ENCODE measurements around the gene CBFA2T2.
A peak's percentile ranks its signal among the peaks of the same experiment; 100 is the strongest.
"Not testable (repeated sequence)": the region's sequence is repeated elsewhere in the genome, so short reads cannot be mapped to it uniquely, and the experiment has no call there.

The CBFA2T2 gene

DNA sequence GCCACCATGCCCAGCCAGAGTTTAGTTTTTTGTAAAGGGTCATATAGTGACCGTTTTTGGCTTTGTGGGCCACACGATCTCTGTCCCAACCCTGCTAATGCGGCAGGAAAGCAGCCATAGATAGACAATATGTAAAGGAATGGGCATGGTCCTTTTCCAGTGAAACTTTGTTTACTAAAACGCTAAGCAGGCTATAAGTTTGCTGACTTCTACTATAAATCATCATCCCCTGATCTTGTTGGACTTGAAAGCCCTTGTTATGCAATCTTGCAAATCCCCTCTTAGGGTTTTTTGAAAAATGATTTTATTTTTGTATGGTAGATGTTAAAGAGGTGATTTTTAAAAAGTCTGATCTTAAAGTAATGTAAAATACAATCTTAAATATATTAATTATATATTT is 63.6 kb downstream of the CBFA2T2 start:
- DNase-seq, result no peak

DNA sequence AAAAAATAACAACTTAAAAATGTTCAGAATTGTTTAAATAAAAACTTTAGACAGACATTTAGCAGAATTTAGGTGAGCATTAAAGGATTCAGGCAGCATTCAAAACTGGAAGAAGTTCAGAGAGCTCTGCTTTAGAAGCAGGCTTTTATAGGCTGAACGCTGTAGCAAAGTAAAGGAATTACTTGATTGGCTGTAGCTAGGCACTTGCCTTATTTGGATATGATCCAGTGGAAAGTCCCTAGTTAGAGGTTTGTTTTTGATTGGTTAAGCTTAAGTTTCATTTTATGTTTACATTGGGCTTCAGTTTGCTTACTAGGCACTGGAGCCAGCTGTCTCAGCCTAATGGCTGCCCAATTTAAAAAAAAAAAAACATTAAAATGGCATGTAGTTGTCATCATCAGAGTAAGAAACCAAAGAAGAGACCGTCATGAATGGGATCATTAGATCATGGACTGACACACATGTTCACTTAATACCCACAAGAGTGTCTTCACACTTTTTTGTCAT is 65.1 kb downstream of the CBFA2T2 start:
- peak; percentile 96 for DNase-seq

DNA sequence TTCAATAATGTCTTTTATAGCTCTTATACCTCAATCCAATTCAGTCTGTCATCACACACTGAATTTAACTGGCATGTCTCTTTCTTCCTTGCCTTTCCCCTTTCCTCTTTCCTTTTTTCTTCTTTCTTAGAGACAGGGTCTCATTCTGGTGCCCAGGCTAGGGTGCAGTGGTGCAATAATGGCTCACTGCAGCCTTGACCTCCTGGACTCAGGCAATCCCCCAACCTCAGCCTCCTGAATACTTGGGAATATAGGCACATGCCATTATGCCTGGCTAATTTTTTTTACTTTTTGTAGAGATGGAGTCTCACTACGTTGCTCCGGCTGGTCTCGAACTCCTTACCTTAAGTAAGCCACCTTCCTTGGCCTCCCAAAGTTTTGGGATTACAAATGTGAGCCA is 65.9 kb downstream of the CBFA2T2 start:
- no peak for DNase-seq

DNA sequence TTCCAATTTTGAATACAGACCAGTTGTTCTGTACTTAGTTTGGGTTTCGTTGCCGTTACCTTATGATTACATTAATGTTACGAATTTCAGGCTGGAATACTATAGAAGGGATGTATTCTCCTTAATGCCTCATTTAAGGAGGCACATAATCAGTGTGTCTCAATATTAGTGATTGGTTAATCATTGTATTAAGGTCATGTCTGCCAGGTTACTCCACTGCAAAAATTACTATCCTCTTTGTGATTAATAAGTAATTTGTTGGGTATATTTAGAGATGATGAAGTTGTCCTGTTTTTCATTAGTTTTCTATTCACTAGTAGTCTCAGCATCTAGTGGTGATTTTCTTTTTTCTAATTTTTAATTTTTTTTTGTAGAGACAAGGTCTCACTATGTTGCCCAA is 66.3 kb downstream of the CBFA2T2 start:
- no peak for DNase-seq

GRCh38 chr20:33558348-33559144 is 68.7 kb downstream of the CBFA2T2 start:
- DNase-seq, result no peak

DNA sequence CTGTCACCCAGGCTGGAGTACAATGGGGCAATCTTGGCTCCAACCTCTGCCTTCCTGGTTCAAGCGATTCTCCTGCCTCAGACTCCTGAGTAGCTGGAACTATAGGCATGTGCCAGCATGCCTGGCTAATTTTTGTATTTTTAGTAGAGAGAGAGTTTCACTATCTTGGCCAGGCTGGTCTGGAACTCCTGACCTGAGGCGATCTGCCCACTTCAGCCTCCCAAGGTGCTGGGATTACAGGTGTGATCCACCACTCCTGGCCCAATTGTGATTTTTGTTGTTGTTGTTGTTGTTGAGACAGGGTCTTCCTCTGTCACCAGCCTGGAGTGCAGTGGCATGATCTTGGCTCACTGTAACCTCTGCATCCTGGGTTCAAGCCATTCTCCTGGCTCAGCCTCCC is 69.3 kb downstream of the CBFA2T2 start:
- no peak for DNase-seq

DNA sequence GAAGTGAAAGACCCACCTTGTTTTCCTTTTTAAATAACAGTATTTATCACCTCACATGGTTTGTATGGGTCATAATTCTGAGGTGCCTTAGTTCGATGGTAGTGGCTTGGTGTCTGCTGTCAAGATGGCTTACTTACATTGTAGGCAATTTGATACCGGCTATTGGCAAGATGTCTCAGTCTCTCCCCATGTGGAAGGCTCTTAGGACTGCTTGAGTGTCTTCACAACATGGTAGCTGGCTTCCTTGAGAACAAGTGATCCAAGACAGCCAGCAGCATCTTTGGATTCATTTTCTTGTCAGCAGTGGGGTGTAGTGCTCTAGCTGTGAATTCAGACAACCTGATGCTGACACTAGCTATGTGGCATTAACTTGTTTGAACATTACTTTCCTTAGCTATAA is 70.1 kb downstream of the CBFA2T2 start:
- DNase-seq, result no peak

GRCh38 chr20:33561053-33561452 is 71.2 kb downstream of the CBFA2T2 start:
- not testable (repeated sequence) for DNase-seq

GRCh38 chr20:33561692-33562601 is 72.1 kb downstream of the CBFA2T2 start:
- DNase-seq, result peak; percentile 90

DNA sequence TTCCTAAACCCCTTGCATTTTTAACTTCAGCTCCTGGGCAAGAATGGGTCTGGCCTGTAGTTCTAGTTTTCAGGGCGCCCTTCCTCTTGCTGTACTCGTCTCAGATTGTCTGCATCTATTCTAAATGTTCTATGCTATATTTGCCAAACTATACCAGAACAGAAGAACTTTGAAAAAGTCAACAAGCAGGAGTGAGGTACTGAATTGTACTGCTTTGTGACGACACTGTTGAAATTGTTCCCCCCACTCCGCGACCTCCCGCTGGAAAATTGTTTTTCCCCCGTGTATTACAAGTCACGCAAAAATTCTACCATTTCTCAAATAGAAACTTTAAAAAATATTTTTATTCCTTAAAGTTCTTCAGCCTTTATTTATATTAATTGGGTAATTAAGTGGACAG is 73.9 kb downstream of the CBFA2T2 start:
- no peak for DNase-seq

DNA sequence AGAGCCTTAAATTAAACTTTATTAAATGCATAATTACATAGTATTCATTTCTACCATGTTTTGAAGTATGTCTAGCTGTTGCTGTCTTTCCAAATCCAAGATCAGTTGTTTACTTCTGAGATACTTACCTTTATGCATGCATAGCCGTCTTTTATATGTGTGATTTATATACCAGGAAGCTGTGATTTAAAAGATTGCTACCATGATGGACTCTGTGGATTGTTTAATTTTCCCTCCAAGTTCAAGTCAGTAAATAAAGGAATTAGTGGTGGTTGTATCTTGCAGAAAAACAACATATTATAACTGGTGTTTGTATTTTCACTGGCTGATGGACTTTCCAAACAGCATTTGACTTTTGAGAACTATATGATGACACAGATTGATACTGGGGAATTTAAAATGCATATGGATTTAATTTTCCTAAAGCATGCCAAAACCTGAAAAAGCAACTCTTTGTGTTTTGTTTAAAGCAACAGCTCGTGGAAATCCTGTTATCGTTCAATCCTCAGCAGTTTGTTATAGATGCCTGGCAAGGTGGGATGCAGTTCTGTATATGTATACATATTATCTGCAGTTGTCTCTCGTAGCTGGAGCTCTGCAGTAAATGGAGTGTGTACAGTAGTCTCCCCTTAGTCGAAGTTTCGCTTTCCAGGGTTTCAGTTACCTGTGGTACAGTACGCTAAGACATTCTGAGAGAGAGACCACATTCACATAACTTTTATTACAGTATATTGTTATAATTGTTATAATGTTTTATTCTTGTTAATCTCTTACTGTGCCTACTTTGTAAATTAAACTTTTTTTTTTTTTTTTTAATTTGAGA is 77.1 kb downstream of the CBFA2T2 start:
- no peak for DNase-seq

DNA sequence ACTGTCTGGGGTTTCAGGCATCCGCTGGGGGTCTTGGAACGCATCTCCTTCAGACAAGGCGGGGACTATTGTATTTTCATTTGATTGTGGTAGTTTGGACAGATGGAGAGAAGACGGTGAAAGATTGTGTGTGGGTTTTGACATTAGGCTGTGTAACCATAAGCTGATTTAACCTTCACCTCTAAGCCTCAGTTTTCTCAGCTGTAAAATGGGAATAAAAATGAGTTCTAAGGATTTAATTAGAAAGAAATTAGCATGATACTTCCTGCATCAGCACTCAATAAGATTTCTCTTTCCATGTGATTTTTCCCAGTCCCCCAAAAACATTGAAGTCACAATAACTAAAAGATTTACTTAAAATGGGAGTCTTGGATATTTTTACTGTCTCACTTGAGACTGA is 78.1 kb downstream of the CBFA2T2 start:
- DNase-seq, result no peak

GRCh38 chr20:33568378-33568777 is 78.5 kb downstream of the CBFA2T2 start:
- no peak for DNase-seq

DNA sequence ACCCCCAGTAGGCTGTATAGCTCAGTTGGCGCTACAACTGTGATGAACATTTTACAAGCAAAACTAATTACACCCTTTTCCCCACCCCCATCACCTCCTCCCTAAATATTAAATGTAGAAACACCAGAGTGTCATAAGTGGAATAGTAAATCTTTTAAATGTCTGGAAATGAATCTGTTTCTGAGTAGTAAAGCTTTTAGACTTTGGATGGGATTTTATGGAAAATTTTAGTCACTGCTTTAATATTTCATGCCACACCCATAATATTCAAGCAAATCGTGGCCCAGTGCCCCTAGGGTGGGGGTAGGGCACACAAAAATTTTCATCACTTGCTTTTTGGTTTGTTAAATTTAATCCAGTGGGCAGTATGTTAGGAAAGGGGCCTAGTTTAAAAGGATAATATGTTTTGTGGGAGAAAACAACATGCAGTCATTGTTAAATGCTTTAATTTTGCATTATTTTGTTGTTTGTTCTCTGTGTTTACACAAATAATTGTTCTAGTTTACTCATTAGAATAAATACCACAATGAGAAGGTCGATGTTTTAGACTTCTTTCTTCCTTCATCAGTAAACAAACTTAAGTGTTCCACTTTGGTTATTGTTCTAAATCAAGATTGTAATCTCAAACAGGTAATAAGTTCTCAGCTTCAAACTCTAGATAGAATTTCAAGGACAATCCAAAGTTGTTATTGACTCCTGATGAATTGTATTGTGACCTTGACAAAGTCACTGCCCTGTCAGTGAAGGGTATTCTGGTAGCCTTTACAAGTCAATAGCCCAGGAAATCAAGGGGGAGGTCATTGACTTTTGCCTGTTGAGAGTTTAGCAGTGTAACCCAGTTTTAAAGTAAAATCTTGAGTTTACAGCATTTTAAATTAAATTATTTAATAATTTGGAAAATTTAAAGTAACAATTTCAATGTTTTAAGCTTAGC is 79.2 kb downstream of the CBFA2T2 start:
- no peak for DNase-seq

DNA sequence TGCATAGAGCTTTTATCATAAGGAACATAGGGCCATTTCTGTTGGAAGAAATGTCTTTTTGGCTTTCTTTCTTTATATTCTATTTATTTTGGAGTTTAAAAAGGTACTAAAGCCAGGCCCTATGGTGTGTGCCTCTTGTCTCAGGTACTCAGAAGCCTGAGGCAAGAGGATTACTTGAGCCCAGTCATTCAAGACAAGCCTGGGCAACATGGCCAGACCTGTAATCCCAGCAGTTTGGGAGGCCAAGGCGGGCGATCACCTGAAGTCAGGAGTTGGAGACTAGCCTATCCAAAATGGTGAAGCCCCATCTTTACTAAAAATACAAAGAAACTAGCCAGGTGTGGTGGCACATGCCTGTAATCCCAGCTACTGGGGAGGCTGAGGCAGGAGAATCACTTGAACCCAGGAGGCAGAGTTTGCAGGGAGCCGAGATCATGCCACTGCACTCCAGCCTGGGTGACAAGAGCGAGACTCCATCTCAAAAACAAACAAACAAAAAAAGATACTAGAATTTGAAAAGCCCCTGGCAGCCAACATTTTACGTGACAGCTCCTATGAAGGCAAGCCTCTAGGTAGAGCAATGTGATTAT is 80.0 kb downstream of the CBFA2T2 start:
- DNase-seq, result no peak

GRCh38 chr20:33570743-33571142 is 80.8 kb downstream of the CBFA2T2 start:
- no peak for DNase-seq

DNA sequence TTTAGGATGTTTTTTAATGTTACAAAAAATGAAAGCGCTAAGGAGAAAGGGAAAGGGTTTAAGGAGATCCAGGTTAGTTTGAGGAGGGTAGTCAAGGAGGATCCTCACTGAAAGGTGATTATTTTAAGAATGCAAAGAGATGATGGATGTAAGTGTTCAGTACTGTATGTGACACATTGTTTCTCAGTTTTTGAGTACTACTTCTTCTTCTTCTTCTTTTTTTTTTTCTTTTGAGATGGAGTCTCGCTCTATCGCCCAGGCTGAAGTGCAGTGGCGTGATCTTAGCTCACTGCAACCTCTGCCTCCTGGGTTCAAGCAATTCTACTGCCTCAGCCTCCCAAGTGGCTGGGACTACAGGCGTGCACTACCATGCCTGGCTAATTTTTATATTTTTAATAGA is 83.4 kb downstream of the CBFA2T2 start:
- not testable (repeated sequence) for DNase-seq

DNA sequence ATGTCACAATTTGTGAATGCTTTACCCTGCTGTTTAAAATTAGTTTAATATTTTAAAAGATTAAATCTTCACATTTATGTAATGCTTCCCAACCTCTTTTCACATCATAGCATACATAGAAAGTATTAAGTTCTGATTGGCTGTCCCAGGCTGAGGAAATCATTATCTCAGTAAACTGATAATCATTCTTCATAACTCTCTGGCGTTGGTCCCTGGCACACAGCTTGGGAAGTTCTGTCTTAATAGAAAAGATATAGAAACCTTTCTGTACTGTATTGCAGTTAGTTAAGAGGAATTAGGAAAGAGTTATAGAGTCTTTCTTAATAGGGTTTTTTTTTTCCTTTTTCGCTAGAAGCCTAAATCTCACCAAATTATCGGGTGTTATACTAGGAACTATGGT is 85.4 kb downstream of the CBFA2T2 start:
- no peak for DNase-seq

DNA sequence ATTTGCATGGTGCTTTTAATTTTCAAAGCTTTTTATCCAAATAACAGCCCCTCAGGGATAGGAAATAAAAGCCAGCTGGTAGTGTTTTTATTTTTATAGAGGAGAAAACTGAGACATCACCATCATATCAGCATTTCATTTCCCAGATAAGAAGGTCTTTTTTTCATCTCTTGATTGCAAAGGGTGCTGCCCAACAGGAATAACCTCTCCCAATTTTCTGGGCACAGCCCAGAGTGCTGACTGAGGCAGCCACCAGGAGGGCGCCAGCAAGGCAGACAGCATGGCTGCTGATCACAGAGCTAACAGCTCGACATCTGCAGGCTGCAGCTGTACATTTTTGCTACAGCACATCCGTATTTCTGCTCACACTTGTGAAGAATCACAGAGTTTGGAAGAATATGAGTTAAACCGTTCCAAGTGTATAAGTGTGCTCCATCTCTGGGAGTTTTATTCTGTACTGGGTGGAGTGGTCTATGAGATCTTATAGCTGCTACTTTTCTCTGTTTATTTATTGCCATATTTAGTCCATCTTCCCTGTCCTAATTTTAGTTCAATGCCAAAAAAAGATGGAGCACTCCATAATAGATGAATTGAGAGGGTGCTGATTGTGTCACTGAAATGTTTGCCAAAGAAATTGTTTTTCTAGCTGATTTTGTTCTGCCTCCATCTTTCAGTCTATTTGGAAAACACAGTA is 86.7 kb downstream of the CBFA2T2 start:
- DNase-seq, result no peak

DNA sequence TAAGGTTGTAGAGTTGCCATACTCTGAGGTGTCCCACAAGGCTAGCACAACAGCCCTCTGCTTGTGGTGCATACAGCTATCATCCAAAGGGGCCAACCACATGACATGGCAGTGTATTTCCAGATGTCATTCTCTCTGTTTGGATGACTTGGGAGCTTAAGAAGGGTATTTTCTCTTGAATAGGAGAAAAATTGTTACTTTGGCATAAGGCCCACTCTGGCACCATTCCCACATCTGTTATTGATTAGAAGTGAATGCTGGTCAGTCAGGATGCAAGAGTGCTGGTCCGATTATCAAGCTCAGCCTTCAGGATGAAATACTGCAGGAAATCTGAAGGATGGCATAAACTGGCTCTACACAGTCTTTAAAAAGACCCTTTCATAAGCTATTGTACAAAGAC is 88.6 kb downstream of the CBFA2T2 start:
- no peak for DNase-seq

DNA sequence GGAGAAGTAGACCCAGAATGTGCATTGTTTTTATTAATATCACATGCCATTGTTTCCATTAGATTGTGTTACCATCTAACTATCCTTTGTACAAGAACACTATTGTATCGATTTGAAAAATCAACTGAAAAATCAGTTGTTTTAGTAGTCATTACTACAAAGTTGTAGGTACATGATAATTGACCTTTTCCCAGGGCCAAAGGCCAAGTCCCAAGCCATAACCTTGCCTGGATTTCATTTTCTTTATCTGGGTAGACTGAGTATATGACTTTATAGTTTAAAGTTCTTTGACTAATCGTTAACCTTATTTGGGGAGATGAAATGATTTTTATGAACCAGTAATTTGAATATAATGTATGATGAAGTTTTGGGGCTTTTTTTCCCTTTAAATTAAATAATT is 93.2 kb downstream of the CBFA2T2 start:
- no peak for DNase-seq

Data from HCEC 1CT (cell line).